H9 (cell line): ENCODE results near the gene CAMK2B. TPM values are rescaled to one million over a fixed set of nuclear protein-coding genes. Genes with fewer than 3 reads are reported as not detected.

Experiments used
- DNase-seq: peaks from one replicate; pipeline ENCODE4 v3.0.0-alpha.2; 2017
- H2AFZ ChIP-seq: one replicate; pipeline ENCODE4 v1.6.1; 2013; ENCODE audit warnings: mild to moderate bottlenecking, low read length, control low read depth, moderate library complexity
- H2AK5ac ChIP-seq: 2 replicates; pipeline ENCODE4 v1.6.1; 2013; ENCODE audit warnings: low read length, control low read depth, mixed read lengths; ENCODE audit not compliant: insufficient read length
- H2BK120ac ChIP-seq: one replicate; pipeline ENCODE4 v1.6.1; 2013; ENCODE audit warnings: low read depth, mild to moderate bottlenecking, low read length, control low read depth, inconsistent platforms; ENCODE audit not compliant: poor library complexity, severe bottlenecking
- H2BK12ac ChIP-seq: 2 replicates; pipeline ENCODE4 v1.6.1; 2013; ENCODE audit warnings: low read length, control low read depth, mixed read lengths, low read depth; ENCODE audit not compliant: insufficient read length
- H2BK15ac ChIP-seq: 2 replicates; pipeline ENCODE4 v1.6.1; 2013; ENCODE audit warnings: low read depth, low read length, control low read depth
- H2BK20ac ChIP-seq: one replicate; pipeline ENCODE4 v1.6.1; 2013; ENCODE audit warnings: low read depth, mild to moderate bottlenecking, low read length, control low read depth, inconsistent platforms; ENCODE audit not compliant: poor library complexity, severe bottlenecking
- H2BK5ac ChIP-seq: 2 replicates; pipeline ENCODE4 v1.6.1; 2013; ENCODE audit warnings: low read length, control low read depth, mixed read lengths; ENCODE audit not compliant: insufficient read length
- H3K14ac ChIP-seq: 2 replicates; pipeline ENCODE4 v1.6.1; 2013; ENCODE audit warnings: low read length, control low read depth; ENCODE audit not compliant: insufficient read depth
- H3K18ac ChIP-seq: 2 replicates; pipeline ENCODE4 v1.6.1; 2013; ENCODE audit warnings: low read depth, mild to moderate bottlenecking, mixed read lengths, low read length, control low read depth; ENCODE audit not compliant: insufficient read length
- H3K23ac ChIP-seq: 2 replicates; pipeline ENCODE4 v1.6.1; 2013; ENCODE audit warnings: low read length, control low read depth, mixed read lengths, low read depth; ENCODE audit not compliant: insufficient read length
- H3K23me2 ChIP-seq: 2 replicates; pipeline ENCODE4 v1.6.1; 2013; ENCODE audit warnings: low read depth, mild to moderate bottlenecking, mixed read lengths, low read length, control low read depth; ENCODE audit not compliant: insufficient read length, poor library complexity, severe bottlenecking
- H3K27ac ChIP-seq: 2 replicates; pipeline ENCODE4 v1.5.1; 2013; ENCODE audit warnings: low read length, control low read depth, mixed read lengths, low read depth; ENCODE audit not compliant: insufficient read length
- H3K27me3 ChIP-seq: 2 replicates; pipeline ENCODE4 v1.6.1; 2013; ENCODE audit warnings: low read length, control low read depth, inconsistent platforms; ENCODE audit not compliant: insufficient read depth
- H3K4ac ChIP-seq: 2 replicates; pipeline ENCODE4 v1.6.1; 2013; ENCODE audit warnings: low read depth, mild to moderate bottlenecking, control low read depth, inconsistent platforms, low read length, moderate library complexity
- H3K4me1 ChIP-seq: 2 replicates; pipeline ENCODE4 v1.6.1; 2013; ENCODE audit warnings: low read length, control low read depth, inconsistent platforms; ENCODE audit not compliant: insufficient read depth
- H3K4me2 ChIP-seq: 2 replicates; pipeline ENCODE4 v1.6.1; 2013; ENCODE audit warnings: low read length, control low read depth, mixed read lengths; ENCODE audit not compliant: insufficient read length, insufficient read depth
- H3K56ac ChIP-seq: 2 replicates; pipeline ENCODE4 v1.6.1; 2013; ENCODE audit warnings: low read depth, mild to moderate bottlenecking, mixed read lengths, low read length, control low read depth; ENCODE audit not compliant: insufficient read length
- H3K79me1 ChIP-seq: 2 replicates; pipeline ENCODE4 v1.6.1; 2013; ENCODE audit warnings: low read depth, mild to moderate bottlenecking, moderate library complexity, low read length, control low read depth, inconsistent platforms; ENCODE audit not compliant: insufficient read depth, poor library complexity, severe bottlenecking
- H3K79me2 ChIP-seq: 2 replicates; pipeline ENCODE4 v1.6.1; 2013; ENCODE audit warnings: low read length, control low read depth, inconsistent platforms; ENCODE audit not compliant: insufficient read depth
- H3K9ac ChIP-seq: 2 replicates; pipeline ENCODE4 v1.6.1; 2013; ENCODE audit warnings: low read length, control low read depth, mixed read lengths; ENCODE audit not compliant: insufficient read length; ENCODE audit errors: extremely low read depth
- H3K9me3 ChIP-seq: one replicate; pipeline ENCODE4 v1.6.1; 2013; ENCODE audit warnings: low read depth, low read length, inconsistent platforms; ENCODE audit not compliant: control insufficient read depth
- H3T11ph ChIP-seq: one replicate; pipeline ENCODE4 v1.6.1; 2013; ENCODE audit warnings: mild to moderate bottlenecking, low read length, control low read depth, inconsistent platforms
- H4K20me1 ChIP-seq: one replicate; pipeline ENCODE4 v1.6.1; 2013; ENCODE audit not compliant: control insufficient read depth, insufficient read length, insufficient read depth
- H4K5ac ChIP-seq: 2 replicates; pipeline ENCODE4 v1.6.1; 2013; ENCODE audit warnings: low read depth, mild to moderate bottlenecking, mixed read lengths, low read length, control low read depth; ENCODE audit not compliant: insufficient read length
- H4K8ac ChIP-seq: replicated peaks from 2 replicates; pipeline ENCODE4 v1.6.1; 2013; ENCODE audit warnings: low read length, control low read depth, mixed read lengths, low read depth; ENCODE audit not compliant: insufficient read length
- H4K91ac ChIP-seq: 2 replicates; pipeline ENCODE4 v1.6.1; 2013; ENCODE audit warnings: low read depth, mild to moderate bottlenecking, moderate library complexity, mixed read lengths, low read length, control low read depth; ENCODE audit not compliant: insufficient read length
- H3K27ac Mint-ChIP-seq, 3 experiments: 2 replicates in 2 of 3; 3 replicates in 1 of 3; pipeline ENCODE4 v1.8.0; 2020 to 2021; ENCODE audit warnings: mixed read lengths in 3 of 3, mild to moderate bottlenecking in 1 of 3, moderate library complexity in 1 of 3
- H3K27me3 Mint-ChIP-seq: 2 replicates; pipeline ENCODE4 v1.8.0; 2021; ENCODE audit warnings: low read depth, mild to moderate bottlenecking, moderate library complexity, mixed read lengths
- H3K36me3 Mint-ChIP-seq, 3 experiments: 2 replicates in 2 of 3; 3 replicates in 1 of 3; pipeline ENCODE4 v1.8.0; 2020 to 2021; ENCODE audit warnings: low read depth in 3 of 3, mixed read lengths in 3 of 3; ENCODE audit not compliant: insufficient read depth in 1 of 3
- H3K4me1 Mint-ChIP-seq, 2 experiments: 2 replicates each; pipeline ENCODE4 v1.8.0; 2020; ENCODE audit warnings: mixed read lengths in 2 of 2
- H3K4me3 Mint-ChIP-seq, 2 experiments: 2 replicates in 1 of 2; 3 replicates in 1 of 2; pipeline ENCODE4 v1.8.0; 2020 to 2021; ENCODE audit warnings: mild to moderate bottlenecking in 2 of 2, mixed read lengths in 2 of 2, moderate library complexity in 1 of 2
- H3K9me3 Mint-ChIP-seq, 2 experiments: 2 replicates in 1 of 2; 3 replicates in 1 of 2; pipeline ENCODE4 v1.8.0; 2020; ENCODE audit warnings: mild to moderate bottlenecking in 2 of 2, mixed read lengths in 2 of 2, moderate library complexity in 1 of 2
- CTCF ChIP-seq: fragments of 200-600 bp; sonication (generic); conservative IDR thresholded peaks from 3 replicates; pipeline ENCODE4 v1.8.0; 2021; ENCODE audit warnings: antibody characterized with exemption, mild to moderate bottlenecking
- WGBS: extraction: QIAGEN DNeasy Blood & Tissue Kit; methylation state at CpG from one replicate; pipeline ENCODE4 v1.1.7; 2013; ENCODE audit warnings: missing lambda C conversion rate, low lambda C conversion rate, mixed read lengths; ENCODE audit not compliant: insufficient read length; ENCODE audit errors: extremely low coverage; 5-methylcytosine and 5-hydroxymethylcytosine counted together
- total RNA-seq: library from RNA; stranded (reverse); gene quantifications from 2 replicates; pipeline ENCODE4 v1.2.1, GENCODE V29; 2021

CAMK2B gene
- total RNA-seq, 1 experiment from 2014 or later = 0.17 TPM

GRCh38 chr7:44323381-44324203 lies 1.8 kb downstream of the CAMK2B start:
- no CpG with 5 or more reads among the region's 17 CpGs for WGBS
- no peak overlapping the region for H3K18ac ChIP-seq
- TF ChIP-seq CTCF = no peak
- H4K8ac ChIP-seq = no peak overlapping the region
- H3K9me3 Mint-ChIP-seq = no peaks in the 10 kb centered on the region; a peak in 1 of 5 replicates
- peaks cover 71% of the 10 kb centered on the region for H3K27me3 Mint-ChIP-seq
- no peak overlapping the region for H3K56ac ChIP-seq
- H2BK12ac ChIP-seq = no peak overlapping the region
- H3K27ac ChIP-seq = no peak overlapping the region
- no peak overlapping the region for H2BK15ac ChIP-seq
- no peaks in the 10 kb centered on the region for H3K79me1 ChIP-seq
- no peaks in the 10 kb centered on the region for H4K20me1 ChIP-seq
- H2BK5ac ChIP-seq = no peak overlapping the region
- no peaks in the 10 kb centered on the region for H3K4me1 ChIP-seq
- no peak overlapping the region for H2AK5ac ChIP-seq
- no peak overlapping the region for H3K23ac ChIP-seq
- no peak overlapping the region for H4K91ac ChIP-seq
- no peak overlapping the region for H3T11ph ChIP-seq
- no peak overlapping the region for H2AFZ ChIP-seq
- H3K27ac Mint-ChIP-seq = peak overlapping the region in 1 of 3 experiments; percentile 93; a peak in 1 of 7 replicates
- no peaks in the 10 kb centered on the region for H3K9me3 ChIP-seq
- no peak overlapping the region for H3K4ac ChIP-seq
- H3K27me3 ChIP-seq = peaks cover 31% of the 10 kb centered on the region; the same call in 1 of the 2 replicates
- H3K4me1 Mint-ChIP-seq = peaks cover 11 to 25% of the 10 kb centered on the region in 2 experiments
- H2BK120ac ChIP-seq = no peak overlapping the region
- H3K9ac ChIP-seq = no peak overlapping the region
- H3K4me2 ChIP-seq = no peak overlapping the region
- H3K4me3 Mint-ChIP-seq = peak overlapping the region in 1 of 2 experiments; percentile 83; a peak in 3 of 5 replicates
- no peak overlapping the region for H3K14ac ChIP-seq
- H3K79me2 ChIP-seq = no peaks in the 10 kb centered on the region
- no peak overlapping the region for H4K5ac ChIP-seq
- peaks cover 5% of the 10 kb centered on the region for H3K23me2 ChIP-seq
- DNase-seq = no peak
- H2BK20ac ChIP-seq = no peak overlapping the region
- H3K36me3 Mint-ChIP-seq = no peaks in the 10 kb centered on the region; a peak in 1 of 7 replicates
